RWPE2 (cell line): Measurements from ENCODE around the gene GSDMA.
A peak's percentile ranks its signal among the peaks of the same experiment; 100 is the strongest.

ENCODE experiments used
- ATAC-seq: fragments of 200-7000 bp; cut with Tn5 transposase; 3 replicates; pipeline ENCODE4 v1.9.1; 2021; ENCODE audit warnings: low read depth
- DNase-seq: peaks from one replicate; pipeline ENCODE4 v3.0.0-alpha.2; 2020; ENCODE audit warnings: low spot score
- H3K27ac ChIP-seq: fragments of 450-650 bp; 2 replicates; pipeline ENCODE4 v1.5.1; 2017; ENCODE audit warnings: mild to moderate bottlenecking; ENCODE audit not compliant: poor library complexity, severe bottlenecking
- H3K27me3 ChIP-seq: fragments of 250-450 bp; sonication (Bioruptor Pico); 2 replicates; pipeline ENCODE4 v1.5.1; 2021; ENCODE audit warnings: mild to moderate bottlenecking, moderate library complexity; ENCODE audit not compliant: insufficient read depth, poor library complexity, severe bottlenecking
- H3K36me3 ChIP-seq: fragments of 250-450 bp; sonication (Bioruptor Pico); 2 replicates; pipeline ENCODE4 v1.5.1; 2020; ENCODE audit warnings: low read depth, mild to moderate bottlenecking, moderate library complexity
- H3K4me1 ChIP-seq: fragments of 250-450 bp; sonication (Bioruptor Pico); 2 replicates; pipeline ENCODE4 v1.5.1; 2021; ENCODE audit warnings: mild to moderate bottlenecking, moderate library complexity; ENCODE audit not compliant: insufficient read depth, poor library complexity, severe bottlenecking
- H3K4me3 ChIP-seq: fragments of 250-450 bp; sonication (Bioruptor Pico); 2 replicates; pipeline ENCODE4 v1.5.1; 2021; ENCODE audit warnings: mild to moderate bottlenecking, moderate library complexity; ENCODE audit not compliant: severe bottlenecking
- H3K9me3 ChIP-seq: fragments of 250-450 bp; sonication (Bioruptor Pico); 2 replicates; pipeline ENCODE4 v1.5.1; 2021; ENCODE audit warnings: mild to moderate bottlenecking, moderate library complexity; ENCODE audit not compliant: severe bottlenecking
- TF ChIP-seq, protein P1 (sequence below): fragments of 450-650 bp; IDR thresholded peaks from one replicate; pipeline ENCODE4 v1.5.1; 2017; ENCODE audit warnings: mild to moderate bottlenecking, moderate library complexity; ENCODE audit not compliant: poor library complexity, severe bottlenecking

GSDMA gene

DNA sequence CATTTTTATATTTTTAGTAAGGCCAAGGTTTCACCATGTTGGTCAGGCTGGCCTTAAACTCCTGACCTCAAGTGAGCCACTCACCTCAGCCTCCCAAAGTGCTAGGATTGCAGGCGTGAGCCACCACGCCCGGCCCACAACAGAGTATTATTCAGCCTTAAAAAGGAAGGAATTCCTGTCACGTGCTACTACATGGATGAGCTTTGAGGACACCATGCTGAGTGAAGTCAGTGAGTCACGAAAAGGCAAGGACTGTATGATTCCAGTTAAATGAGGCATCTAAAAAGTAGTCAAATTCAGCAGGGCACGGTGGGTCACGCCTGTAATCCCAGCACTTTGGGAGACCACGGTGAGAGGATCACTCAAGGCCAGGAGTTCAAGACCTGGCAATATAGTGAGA is 62.1 kb downstream of the GSDMA start:
- H3K27ac ChIP-seq = peak overlapping the region; percentile 93
- ATAC-seq (no peak), DNase-seq (no peak)
- no peaks in the 10 kb centered on the region for H3K27me3 ChIP-seq
- no peak overlapping the region for H3K4me3 ChIP-seq
- TF ChIP-seq, protein P1, sequence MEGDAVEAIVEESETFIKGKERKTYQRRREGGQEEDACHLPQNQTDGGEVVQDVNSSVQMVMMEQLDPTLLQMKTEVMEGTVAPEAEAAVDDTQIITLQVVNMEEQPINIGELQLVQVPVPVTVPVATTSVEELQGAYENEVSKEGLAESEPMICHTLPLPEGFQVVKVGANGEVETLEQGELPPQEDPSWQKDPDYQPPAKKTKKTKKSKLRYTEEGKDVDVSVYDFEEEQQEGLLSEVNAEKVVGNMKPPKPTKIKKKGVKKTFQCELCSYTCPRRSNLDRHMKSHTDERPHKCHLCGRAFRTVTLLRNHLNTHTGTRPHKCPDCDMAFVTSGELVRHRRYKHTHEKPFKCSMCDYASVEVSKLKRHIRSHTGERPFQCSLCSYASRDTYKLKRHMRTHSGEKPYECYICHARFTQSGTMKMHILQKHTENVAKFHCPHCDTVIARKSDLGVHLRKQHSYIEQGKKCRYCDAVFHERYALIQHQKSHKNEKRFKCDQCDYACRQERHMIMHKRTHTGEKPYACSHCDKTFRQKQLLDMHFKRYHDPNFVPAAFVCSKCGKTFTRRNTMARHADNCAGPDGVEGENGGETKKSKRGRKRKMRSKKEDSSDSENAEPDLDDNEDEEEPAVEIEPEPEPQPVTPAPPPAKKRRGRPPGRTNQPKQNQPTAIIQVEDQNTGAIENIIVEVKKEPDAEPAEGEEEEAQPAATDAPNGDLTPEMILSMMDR = no peak
- H3K4me1 ChIP-seq = peaks cover 64% of the 10 kb centered on the region
- peaks cover 73% of the 10 kb centered on the region for H3K36me3 ChIP-seq
- no peaks in the 10 kb centered on the region for H3K9me3 ChIP-seq

DNA sequence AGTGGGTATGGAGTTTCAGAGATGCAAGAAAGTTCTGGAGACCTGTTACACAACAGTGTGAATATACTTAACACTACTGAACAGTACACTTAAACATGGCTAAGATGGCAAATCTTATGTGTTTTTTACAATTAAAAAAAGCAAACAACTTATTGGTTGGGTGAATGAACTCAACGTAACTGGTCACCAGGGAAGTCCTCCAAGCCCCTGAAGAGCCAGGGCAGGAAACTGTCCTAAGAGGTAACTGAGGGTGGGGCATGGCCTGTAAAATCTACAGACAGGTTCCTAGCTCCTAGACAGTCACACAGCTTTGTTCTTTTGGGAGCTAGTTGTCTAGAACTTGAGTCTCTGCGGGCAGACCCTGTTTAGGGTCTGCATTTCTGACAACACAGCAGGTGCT is 62.8 kb downstream of the GSDMA start:
- H3K36me3 ChIP-seq = peaks cover 67% of the 10 kb centered on the region
- H3K27ac ChIP-seq = peak overlapping the region; percentile 93

DNA sequence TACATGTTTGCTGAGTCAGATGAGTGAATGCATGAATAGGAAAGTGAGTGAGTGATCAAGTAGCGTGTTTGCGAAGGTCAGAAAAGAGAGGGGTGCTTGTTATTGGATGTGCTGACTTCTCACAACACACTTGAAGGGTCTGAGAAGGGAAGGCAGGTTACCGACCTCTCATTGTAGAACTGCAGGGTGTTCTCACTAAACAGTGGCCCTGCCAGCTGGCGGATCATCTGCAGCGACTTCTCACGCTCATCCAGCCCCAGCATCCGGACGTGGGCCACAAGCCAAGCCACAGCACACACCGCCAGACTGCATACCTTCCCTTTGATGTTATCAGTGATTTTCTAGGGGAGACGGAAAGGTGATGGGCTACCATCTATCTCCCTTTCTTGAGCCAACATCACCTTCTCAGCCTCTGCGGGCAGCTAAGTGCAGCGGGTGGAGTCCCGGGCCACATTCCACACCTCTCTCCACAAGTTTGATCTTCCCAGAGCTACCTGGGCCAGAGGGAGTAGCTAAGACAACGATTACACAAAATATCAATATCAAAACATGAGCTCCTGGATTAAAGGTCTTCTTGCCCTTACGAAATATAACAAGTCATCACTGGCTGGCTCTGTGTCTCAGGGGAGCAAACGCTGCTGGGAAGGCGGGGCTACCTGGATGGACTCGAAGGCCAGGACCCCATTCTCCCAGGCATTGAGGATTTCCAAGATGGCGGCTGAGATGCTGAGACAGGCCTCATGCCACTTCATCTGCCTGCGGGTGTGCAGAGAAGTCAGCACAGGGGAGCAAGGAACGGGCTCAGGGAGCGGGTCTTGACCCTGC is 63.4 kb downstream of the GSDMA start:
- TF ChIP-seq, protein P1 = no peak
- Histone ChIP-seq H3K27ac (peak overlapping the region; percentile 93), H3K27me3 (no peaks in the 10 kb centered on the region), H3K36me3 (peaks cover 67% of the 10 kb centered on the region), H3K4me1 (peaks cover 51% of the 10 kb centered on the region), H3K9me3 (no peaks in the 10 kb centered on the region), H3K4me3 (no peak overlapping the region)
- peak; percentile 11 for ATAC-seq
- peak; percentile 83 for DNase-seq

More for the DNA sequence above, 62.8 kb downstream of the GSDMA start:
- TF ChIP-seq, protein P1 = no peak
- Histone ChIP-seq H3K4me1 (peaks cover 57% of the 10 kb centered on the region), H3K27me3 (no peaks in the 10 kb centered on the region), H3K9me3 (no peaks in the 10 kb centered on the region), H3K4me3 (no peak overlapping the region)
- DNase-seq = no peak
- no peak for ATAC-seq

DNA sequence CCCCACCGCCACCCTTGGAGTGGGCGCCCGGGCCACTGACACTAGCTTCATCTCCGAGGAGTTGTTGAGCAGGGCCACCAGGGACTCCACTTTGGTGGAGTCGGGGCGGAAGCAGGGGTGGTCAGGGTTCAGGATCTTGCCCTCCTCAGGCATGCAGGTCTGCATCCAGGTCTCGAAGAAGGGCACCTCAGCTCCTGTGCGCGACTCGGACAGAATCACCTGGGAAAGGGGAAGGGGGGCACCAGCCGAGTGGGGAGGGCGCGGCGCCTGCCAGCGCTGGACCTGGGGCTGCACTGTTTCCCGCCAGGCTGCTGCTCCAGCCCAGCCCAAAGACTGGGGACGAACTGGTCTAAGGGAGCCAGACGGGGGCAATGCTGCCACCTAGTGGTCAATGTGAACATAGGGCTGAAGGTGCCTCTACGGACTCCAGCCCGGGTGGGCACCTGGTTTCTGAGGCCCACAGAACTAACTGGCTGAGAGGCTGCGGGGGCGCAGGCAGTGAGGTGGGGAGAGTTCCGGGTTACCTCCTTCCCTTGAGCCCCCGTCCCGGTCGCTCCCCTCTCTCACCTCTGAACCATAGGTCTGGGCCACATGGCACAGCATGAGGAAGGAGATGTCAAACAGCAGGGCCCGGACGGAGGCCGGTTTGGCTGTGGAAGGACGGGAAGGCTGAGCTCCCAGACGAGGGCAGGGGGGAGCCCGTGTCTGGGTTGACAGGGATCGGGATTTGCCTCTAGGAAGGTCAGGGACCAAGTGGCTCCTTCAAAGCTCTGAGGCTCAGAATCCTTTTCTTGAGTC is 64.2 kb downstream of the GSDMA start:
- Histone ChIP-seq H3K4me3 (no peak overlapping the region), H3K9me3 (no peaks in the 10 kb centered on the region), H3K36me3 (peaks cover 68% of the 10 kb centered on the region), H3K27ac (peak overlapping the region; percentile 93), H3K27me3 (no peaks in the 10 kb centered on the region), H3K4me1 (peaks cover 46% of the 10 kb centered on the region)
- TF ChIP-seq, protein P1 = peak; percentile 93
- peak; percentile 90 for DNase-seq
- ATAC-seq = peak; percentile 71
